ENCODE data around the gene ALPK3.

DNA sequence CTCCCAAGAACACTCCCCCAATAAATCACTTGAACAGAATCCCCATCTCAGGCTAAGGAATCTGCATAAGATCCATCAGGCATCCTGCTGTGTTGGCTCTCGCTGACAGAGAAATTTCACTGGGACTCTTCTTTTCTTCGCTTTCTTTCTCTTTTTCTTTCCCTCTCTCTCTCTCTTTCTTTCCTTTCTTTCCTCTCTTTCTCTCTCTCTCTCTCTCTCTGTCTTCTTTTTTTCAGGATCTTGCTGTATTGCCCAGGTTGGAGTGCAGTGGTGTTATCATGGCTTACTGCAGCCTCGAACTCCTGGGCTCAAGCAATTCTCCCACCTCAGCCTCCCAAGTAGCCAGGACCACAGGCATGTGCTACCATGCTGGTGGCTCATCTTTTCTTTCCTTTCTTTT is 62.9 kb downstream of the ALPK3 start:
- TF ChIP-seq, protein P1, sequence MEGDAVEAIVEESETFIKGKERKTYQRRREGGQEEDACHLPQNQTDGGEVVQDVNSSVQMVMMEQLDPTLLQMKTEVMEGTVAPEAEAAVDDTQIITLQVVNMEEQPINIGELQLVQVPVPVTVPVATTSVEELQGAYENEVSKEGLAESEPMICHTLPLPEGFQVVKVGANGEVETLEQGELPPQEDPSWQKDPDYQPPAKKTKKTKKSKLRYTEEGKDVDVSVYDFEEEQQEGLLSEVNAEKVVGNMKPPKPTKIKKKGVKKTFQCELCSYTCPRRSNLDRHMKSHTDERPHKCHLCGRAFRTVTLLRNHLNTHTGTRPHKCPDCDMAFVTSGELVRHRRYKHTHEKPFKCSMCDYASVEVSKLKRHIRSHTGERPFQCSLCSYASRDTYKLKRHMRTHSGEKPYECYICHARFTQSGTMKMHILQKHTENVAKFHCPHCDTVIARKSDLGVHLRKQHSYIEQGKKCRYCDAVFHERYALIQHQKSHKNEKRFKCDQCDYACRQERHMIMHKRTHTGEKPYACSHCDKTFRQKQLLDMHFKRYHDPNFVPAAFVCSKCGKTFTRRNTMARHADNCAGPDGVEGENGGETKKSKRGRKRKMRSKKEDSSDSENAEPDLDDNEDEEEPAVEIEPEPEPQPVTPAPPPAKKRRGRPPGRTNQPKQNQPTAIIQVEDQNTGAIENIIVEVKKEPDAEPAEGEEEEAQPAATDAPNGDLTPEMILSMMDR (IDR thresholded peaks at IDR 0.05; ENCODE audit: low read depth, low read length, poor library complexity, severe bottlenecking), result no peak
- no peak for TF ChIP-seq EZH2phosphoT487 (IDR thresholded peaks at IDR 0.05; ENCODE audit: borderline replicate concordance, low read length)
